ENCODE results near the gene ATP5F1B. TPM values are rescaled to one million over a fixed set of nuclear protein-coding genes. Genes with fewer than 3 reads are reported as not detected.

Gene ATP5F1B
- total RNA-seq, 2 donors from 2014 or later, result 155 to 179 TPM

DNA sequence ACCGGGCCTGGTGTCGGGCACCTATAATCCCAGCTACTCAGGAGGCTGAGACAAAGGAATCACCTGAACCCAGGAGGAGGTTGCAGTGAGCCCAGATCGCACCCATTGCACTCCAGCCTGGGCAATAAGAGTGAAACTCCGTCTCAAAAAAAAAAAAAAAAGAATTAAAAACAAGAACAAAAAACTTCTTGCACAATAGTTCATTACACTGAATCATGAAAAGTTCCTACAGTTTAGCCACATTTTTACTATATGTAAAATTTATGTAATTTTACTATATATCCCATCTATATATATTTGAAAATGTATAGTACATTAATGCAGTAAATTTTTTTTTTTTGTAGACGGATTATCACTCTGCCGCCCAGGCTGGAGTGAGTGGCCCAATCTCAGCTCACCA lies 4.6 kb downstream of the ATP5F1B start:
- no peak overlapping the region for H3K27ac ChIP-seq
- intact Hi-C loops (cut with DNase I), result no loop called here
- H3K9me3 ChIP-seq, result no peaks in the 10 kb centered on the region
- 78 to 85% methylated on average over 6 of the region's 6 CpGs for WGBS, 2 donors
- ATAC-seq (no peak), DNase-seq (no peak)
- peaks cover 47% of the 10 kb centered on the region for H3K4me1 ChIP-seq
- TF ChIP-seq, protein P1, sequence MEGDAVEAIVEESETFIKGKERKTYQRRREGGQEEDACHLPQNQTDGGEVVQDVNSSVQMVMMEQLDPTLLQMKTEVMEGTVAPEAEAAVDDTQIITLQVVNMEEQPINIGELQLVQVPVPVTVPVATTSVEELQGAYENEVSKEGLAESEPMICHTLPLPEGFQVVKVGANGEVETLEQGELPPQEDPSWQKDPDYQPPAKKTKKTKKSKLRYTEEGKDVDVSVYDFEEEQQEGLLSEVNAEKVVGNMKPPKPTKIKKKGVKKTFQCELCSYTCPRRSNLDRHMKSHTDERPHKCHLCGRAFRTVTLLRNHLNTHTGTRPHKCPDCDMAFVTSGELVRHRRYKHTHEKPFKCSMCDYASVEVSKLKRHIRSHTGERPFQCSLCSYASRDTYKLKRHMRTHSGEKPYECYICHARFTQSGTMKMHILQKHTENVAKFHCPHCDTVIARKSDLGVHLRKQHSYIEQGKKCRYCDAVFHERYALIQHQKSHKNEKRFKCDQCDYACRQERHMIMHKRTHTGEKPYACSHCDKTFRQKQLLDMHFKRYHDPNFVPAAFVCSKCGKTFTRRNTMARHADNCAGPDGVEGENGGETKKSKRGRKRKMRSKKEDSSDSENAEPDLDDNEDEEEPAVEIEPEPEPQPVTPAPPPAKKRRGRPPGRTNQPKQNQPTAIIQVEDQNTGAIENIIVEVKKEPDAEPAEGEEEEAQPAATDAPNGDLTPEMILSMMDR (IDR thresholded peaks at IDR 0.05), result no peak
- no peak for TF ChIP-seq POLR2A (IDR thresholded peaks at IDR 0.05)
- H3K4me3 ChIP-seq, result no peak overlapping the region
- no peaks in the 10 kb centered on the region for H3K27me3 ChIP-seq
- H3K36me3 ChIP-seq (replicated peaks in 1 of 2; ENCODE audit: insufficient read depth in 1 of 2, low read depth in 2 of 2), result peaks cover 28 to 47% of the 10 kb centered on the region in 2 donors

DNA sequence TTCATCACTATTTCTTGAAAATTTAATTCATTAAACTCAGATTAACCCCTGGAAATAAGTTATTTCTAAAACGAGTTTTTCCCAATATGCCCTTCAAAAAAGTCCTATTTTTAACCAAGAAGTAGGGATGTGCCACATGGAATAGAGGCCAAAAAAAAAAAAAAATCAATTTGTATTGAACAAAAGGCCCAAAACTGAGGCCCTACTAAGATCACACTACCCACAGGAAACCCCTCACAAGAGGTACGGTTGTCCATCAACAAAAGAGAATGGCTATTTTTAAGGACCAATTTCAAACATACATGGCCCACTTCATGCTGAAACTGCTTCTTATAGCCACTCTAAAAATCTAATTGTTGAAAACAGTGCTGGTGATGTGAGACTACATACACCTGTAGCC lies 8.2 kb downstream of the ATP5F1B start:
- Histone ChIP-seq H3K27me3 (no peaks in the 10 kb centered on the region), H3K9me3 (no peaks in the 10 kb centered on the region), H3K4me3 (no peak overlapping the region), H3K4me1 (peaks cover 55% of the 10 kb centered on the region), H3K27ac (peak overlapping the region in 3 of 4 donors; percentile 94 to 95 (median 94)), H3K36me3 (replicated peaks in 1 of 2; ENCODE audit: insufficient read depth in 1 of 2, low read depth in 2 of 2) (peaks cover 28 to 37% of the 10 kb centered on the region in 2 donors)
- DNase-seq (no peak), ATAC-seq (no peak)
- TF ChIP-seq, protein P1 (IDR thresholded peaks at IDR 0.05), result no peak
- TF ChIP-seq POLR2A (IDR thresholded peaks at IDR 0.05), result no peak
- intact Hi-C loops (cut with DNase I), result loop anchor here (10.0 kb wide), 1 partner anchor 87 kb away; the partner anchor contains the start of gene NACA
- 40 to 55% methylated on average over 2 of the region's 2 CpGs for WGBS, 2 donors

DNA sequence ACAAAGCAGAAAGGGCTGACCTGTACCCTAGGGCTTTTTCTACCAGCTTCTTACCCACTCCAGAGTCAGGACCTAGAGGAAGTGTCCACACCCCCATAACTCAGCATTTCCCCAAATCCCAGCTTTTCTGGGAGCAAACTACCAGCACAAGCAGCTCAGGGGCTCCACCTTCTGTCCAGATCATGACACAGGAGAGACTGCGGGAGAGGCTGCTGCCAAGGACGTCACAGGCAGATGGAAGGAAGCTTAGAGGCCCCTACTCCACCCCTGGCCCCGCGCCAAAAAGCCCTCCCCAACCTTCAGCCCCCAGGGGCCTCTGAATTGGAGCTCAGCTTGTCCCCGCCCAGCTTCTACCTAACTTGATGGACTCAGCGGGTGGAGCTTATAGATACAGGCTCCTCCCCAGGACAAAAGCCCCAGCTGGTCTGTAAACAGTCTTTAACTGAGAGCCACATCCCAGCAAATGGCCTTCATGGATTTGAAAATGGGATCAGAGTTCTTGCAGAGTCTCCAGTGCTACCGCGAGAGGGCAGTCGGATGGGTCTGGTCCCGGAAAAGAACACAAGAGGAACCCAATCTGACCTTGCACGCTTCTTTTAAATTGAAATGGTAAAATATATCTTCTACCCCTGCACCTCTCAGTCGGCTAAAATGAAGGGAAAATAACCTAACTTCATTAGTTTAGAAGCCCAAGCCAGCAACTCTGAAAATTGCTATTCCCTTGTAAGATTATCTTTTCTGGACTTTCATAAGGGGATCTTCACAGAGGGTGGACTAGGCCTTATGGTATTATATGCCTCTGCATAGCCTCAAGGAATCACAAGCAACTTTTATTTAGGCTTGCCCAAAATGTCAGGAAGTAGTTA lies 8.9 kb downstream of the ATP5F1B start:
- TF ChIP-seq, protein P1 (IDR thresholded peaks at IDR 0.05), result peak; percentile 40 to 77 (median 71)
- peak in 2 of 3 donors; percentile 43 to 51 for TF ChIP-seq POLR2A (IDR thresholded peaks at IDR 0.05)

GRCh38 chr12:56635806-56636674 lies 9.7 kb downstream of the ATP5F1B start:
- Histone ChIP-seq H3K4me3 (peak overlapping the region; percentile 36 to 77), H3K36me3 (replicated peaks in 1 of 2; ENCODE audit: insufficient read depth in 1 of 2, low read depth in 2 of 2) (peaks cover 21 to 24% of the 10 kb centered on the region in 2 donors), H3K4me1 (peaks cover 60% of the 10 kb centered on the region), H3K9me3 (no peaks in the 10 kb centered on the region), H3K27me3 (no peaks in the 10 kb centered on the region), H3K27ac (peak overlapping the region; percentile 94 to 98 (median 94))
- ATAC-seq, result peak; percentile 80
- peak; percentile 90 to 95 (median 92) for DNase-seq
- WGBS, 2 donors, result 2% methylated on average over 11 to 20 of the region's 20 CpGs
- intact Hi-C loops (cut with DNase I), result loop anchor here (10.0 kb wide), 1 partner anchor 89 kb away; the partner anchor contains the start of gene NACA
- peak; percentile 26 to 77 (median 70) for TF ChIP-seq POLR2A (IDR thresholded peaks at IDR 0.05)
- TF ChIP-seq, protein P1 (IDR thresholded peaks at IDR 0.05), result no peak

More for the DNA sequence above, 8.9 kb downstream of the ATP5F1B start:
- ATAC-seq (peak; percentile 81), DNase-seq (peak; percentile 98 to 99 (median 99))
- Histone ChIP-seq H3K36me3 (replicated peaks in 1 of 2; ENCODE audit: insufficient read depth in 1 of 2, low read depth in 2 of 2) (peaks cover 22 to 29% of the 10 kb centered on the region in 2 donors), H3K27ac (peak overlapping the region; percentile 94 to 98 (median 94)), H3K27me3 (no peaks in the 10 kb centered on the region), H3K4me1 (peaks cover 56% of the 10 kb centered on the region), H3K9me3 (no peaks in the 10 kb centered on the region), H3K4me3 (no peak overlapping the region)
- 1% methylated on average over 6 to 12 of the region's 12 CpGs for WGBS, 2 donors
- intact Hi-C loops (cut with DNase I), result loop anchor here (10.0 kb wide), 1 partner anchor 88 kb away; the partner anchor contains the start of gene NACA
